Parathyroid adenoma (tissue), 2 donors: ENCODE measurements around the gene DDX1.

Experiments
- H2AFZ ChIP-seq: fragments of 300-600 bp; sonication (generic); one replicate; pipeline ENCODE4 v1.7.0; 2017; ENCODE audit warnings: antibody characterized with exemption, mild to moderate bottlenecking
- H3K27ac ChIP-seq: fragments of 300-600 bp; sonication (generic); one replicate; pipeline ENCODE4 v1.7.0; 2017
- H3K27me3 ChIP-seq: fragments of 300-600 bp; sonication (generic); one replicate; pipeline ENCODE4 v1.7.0; 2017; ENCODE audit warnings: low read length; ENCODE audit not compliant: control insufficient read depth, insufficient read depth
- H3K36me3 ChIP-seq: fragments of 300-600 bp; sonication (generic); one replicate; pipeline ENCODE4 v1.7.0; 2017; ENCODE audit warnings: low read length; ENCODE audit not compliant: control insufficient read depth, insufficient read depth
- H3K4me1 ChIP-seq: fragments of 300-600 bp; sonication (generic); one replicate; pipeline ENCODE4 v1.7.0; 2017; ENCODE audit warnings: control low read depth
- H3K4me2 ChIP-seq: fragments of 300-600 bp; sonication (generic); one replicate; pipeline ENCODE4 v1.7.0; 2017; ENCODE audit warnings: low read length
- H3K4me3 ChIP-seq: fragments of 300-600 bp; sonication (generic); one replicate; pipeline ENCODE4 v1.7.0; 2017; ENCODE audit warnings: low read depth, low read length
- H3K79me2 ChIP-seq: fragments of 300-600 bp; sonication (generic); one replicate; pipeline ENCODE4 v1.7.0; 2017; ENCODE audit warnings: control low read depth
- H3K9ac ChIP-seq: fragments of 300-600 bp; sonication (generic); one replicate; pipeline ENCODE4 v1.7.0; 2017; ENCODE audit warnings: mild to moderate bottlenecking
- H3K9me3 ChIP-seq: fragments of 300-600 bp; sonication (generic); one replicate; pipeline ENCODE4 v1.7.0; 2017; ENCODE audit warnings: low read length; ENCODE audit not compliant: control insufficient read depth
- TF ChIP-seq, protein P1 (sequence below): fragments of 300-600 bp; sonication (generic); IDR thresholded peaks from one replicate; pipeline ENCODE4 v1.7.0; 2017; ENCODE audit warnings: antibody characterized with exemption, mild to moderate bottlenecking
- donor health status: primary hyperparathyroidism.

The DDX1 gene

DNA sequence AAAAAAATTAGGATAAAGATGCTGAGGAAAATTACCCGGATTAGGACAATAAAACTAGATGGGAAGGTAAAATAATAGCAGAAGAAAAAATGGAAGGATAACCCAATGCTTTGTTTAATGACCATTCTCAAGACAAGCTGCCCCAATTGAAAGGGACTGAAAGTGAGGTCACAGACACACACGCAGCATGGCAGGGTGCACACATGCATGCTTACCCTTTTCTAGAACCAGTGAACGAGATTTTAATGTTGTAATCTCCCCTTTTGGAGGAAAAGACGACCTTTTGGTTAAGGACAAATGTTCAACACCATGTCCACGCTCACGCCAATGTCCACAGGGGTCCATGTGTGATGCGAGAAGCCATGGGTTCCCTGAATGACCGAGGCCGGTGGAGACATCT is 70.9 kb downstream of the DDX1 start:
- no peaks in the 10 kb centered on the region for H3K27me3 ChIP-seq
- no peak overlapping the region for H3K4me3 ChIP-seq
- TF ChIP-seq, protein P1, sequence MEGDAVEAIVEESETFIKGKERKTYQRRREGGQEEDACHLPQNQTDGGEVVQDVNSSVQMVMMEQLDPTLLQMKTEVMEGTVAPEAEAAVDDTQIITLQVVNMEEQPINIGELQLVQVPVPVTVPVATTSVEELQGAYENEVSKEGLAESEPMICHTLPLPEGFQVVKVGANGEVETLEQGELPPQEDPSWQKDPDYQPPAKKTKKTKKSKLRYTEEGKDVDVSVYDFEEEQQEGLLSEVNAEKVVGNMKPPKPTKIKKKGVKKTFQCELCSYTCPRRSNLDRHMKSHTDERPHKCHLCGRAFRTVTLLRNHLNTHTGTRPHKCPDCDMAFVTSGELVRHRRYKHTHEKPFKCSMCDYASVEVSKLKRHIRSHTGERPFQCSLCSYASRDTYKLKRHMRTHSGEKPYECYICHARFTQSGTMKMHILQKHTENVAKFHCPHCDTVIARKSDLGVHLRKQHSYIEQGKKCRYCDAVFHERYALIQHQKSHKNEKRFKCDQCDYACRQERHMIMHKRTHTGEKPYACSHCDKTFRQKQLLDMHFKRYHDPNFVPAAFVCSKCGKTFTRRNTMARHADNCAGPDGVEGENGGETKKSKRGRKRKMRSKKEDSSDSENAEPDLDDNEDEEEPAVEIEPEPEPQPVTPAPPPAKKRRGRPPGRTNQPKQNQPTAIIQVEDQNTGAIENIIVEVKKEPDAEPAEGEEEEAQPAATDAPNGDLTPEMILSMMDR, result no peak
- no peaks in the 10 kb centered on the region for H3K4me1 ChIP-seq
- no peak overlapping the region for H3K4me2 ChIP-seq
- H3K9me3 ChIP-seq, result no peaks in the 10 kb centered on the region
- H2AFZ ChIP-seq, result no peak overlapping the region
- no peaks in the 10 kb centered on the region for H3K36me3 ChIP-seq
- peaks cover 2% of the 10 kb centered on the region for H3K79me2 ChIP-seq
- H3K9ac ChIP-seq, result no peak overlapping the region
- no peak overlapping the region for H3K27ac ChIP-seq

DNA sequence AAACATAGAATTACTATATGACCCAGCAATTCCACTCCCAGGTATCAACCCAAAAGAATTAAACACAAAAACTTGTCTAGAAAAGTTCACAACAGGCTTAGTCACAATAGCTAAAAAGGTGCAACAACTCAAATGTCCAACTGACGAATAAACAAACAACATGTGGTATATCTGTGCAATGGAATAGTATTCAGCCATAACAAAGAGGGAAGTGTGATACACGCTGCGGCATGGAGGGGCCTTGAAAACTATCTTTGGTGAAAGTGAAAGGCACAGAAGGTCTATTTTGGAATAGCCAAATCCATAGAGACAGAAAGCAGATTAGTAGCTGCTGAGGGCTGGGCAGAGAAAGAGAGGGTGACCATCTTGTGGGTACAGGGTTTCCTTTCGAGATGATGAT is 72.1 kb downstream of the DDX1 start:
- H3K4me3 ChIP-seq, result no peak overlapping the region
- H3K4me1 ChIP-seq, result no peaks in the 10 kb centered on the region
- peaks cover 2% of the 10 kb centered on the region for H3K79me2 ChIP-seq
- no peak overlapping the region for H2AFZ ChIP-seq
- no peak overlapping the region for H3K4me2 ChIP-seq
- no peak overlapping the region for H3K27ac ChIP-seq
- no peaks in the 10 kb centered on the region for H3K27me3 ChIP-seq
- H3K36me3 ChIP-seq, result no peaks in the 10 kb centered on the region
- no peaks in the 10 kb centered on the region for H3K9me3 ChIP-seq
- TF ChIP-seq, protein P1, result no peak
- no peak overlapping the region for H3K9ac ChIP-seq

DNA sequence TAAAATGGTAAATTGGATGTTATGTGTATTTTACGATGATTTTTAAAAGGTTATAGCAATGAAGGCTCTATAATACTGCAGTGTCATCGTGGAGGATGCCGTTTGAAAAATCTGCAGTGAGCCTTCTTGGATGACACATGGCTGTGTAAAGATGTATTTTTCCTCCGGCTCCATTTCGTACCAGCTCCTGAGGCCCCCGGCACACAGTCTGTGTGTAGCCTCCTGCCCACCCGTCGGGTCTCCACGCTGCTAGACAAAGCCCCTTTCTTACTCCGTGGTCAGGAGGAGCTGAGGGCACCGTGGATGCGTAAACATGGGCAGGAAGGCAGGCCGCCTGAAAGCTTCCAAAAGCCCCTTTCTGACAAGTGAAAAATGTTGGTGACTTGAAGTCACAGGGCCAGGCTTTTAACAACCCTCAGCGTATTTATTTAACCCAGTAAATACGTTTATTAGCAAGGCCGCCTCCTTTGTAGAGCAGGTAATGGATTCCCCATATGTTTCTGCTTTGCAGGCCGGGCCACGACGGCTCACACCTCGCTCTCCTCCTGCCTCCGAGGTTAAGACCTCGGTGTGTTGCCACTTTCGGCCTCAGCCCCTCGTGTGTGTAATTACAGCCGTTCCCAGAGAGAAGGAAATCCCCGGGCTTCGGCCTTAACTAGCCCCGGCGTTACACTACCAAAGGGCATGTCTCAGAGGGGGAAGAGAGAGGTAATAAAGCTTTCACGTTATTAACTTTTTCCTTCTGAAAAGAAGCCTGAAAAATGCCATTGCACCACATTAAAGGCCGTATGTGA is 72.8 kb downstream of the DDX1 start:
- H3K27ac ChIP-seq, result no peak overlapping the region

DNA sequence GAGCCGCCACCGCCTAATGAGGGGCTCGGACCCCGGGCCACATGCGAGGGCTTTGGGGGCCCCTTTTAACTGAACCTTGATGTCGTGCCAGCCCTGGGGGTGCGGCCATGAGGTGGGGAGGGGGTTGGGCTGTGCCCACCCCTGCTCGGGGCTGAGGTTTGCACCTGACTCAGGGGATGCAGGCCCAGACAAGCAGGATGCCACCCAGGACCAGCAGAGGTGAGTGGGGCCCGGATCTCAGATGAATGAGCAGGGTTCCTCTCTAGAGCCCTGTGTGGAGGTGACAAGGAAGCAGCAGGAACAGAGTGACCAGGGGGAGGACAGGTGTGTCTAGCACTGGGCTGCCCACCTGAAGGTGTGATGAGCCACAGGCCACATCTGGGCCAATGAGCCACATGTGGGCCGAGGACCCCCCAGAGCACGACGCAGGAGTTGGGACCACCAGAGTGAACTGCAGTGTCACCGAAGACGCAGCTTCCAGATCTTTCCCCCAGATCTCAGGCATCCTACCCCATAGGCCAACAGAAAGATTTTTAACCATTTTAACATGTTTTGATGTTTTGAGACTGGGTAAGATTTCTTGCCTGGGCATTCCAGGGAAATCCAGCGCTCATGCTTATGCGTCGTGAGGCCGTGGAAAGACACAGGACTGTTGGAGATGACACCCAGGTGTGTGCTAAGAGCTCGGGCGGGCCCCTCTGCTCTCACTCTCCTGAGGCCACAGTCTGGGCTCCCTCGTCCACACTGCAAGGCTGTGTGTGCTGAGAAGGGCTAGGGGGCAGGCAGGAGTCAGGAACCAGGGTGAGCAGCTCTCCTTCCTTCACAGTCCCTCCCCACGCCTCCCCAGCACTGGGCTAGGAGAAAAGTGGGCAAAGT is 73.6 kb downstream of the DDX1 start:
- no peaks in the 10 kb centered on the region for H3K9me3 ChIP-seq
- H3K27me3 ChIP-seq, result no peaks in the 10 kb centered on the region
- no peaks in the 10 kb centered on the region for H3K4me1 ChIP-seq
- TF ChIP-seq, protein P1, result no peak
- H3K9ac ChIP-seq, result no peak overlapping the region
- H3K27ac ChIP-seq, result no peak overlapping the region
- H3K79me2 ChIP-seq, result peaks cover 2% of the 10 kb centered on the region
- H3K4me3 ChIP-seq, result no peak overlapping the region
- H3K36me3 ChIP-seq, result no peaks in the 10 kb centered on the region
- H3K4me2 ChIP-seq, result no peak overlapping the region
- H2AFZ ChIP-seq, result no peak overlapping the region

More for the DNA sequence above, 72.8 kb downstream of the DDX1 start:
- H3K36me3 ChIP-seq, result no peaks in the 10 kb centered on the region
- H3K4me3 ChIP-seq, result no peak overlapping the region
- H3K9me3 ChIP-seq, result no peaks in the 10 kb centered on the region
- H3K79me2 ChIP-seq, result peaks cover 2% of the 10 kb centered on the region
- TF ChIP-seq, protein P1, result no peak
- no peak overlapping the region for H3K4me2 ChIP-seq
- H3K27me3 ChIP-seq, result no peaks in the 10 kb centered on the region
- H3K9ac ChIP-seq, result no peak overlapping the region
- H2AFZ ChIP-seq, result no peak overlapping the region
- H3K4me1 ChIP-seq, result no peaks in the 10 kb centered on the region
